Karpas-422 (cell line): Measurements from ENCODE around the gene KRTAP10-8. TPM values are rescaled to one million over a fixed set of nuclear protein-coding genes. Genes with fewer than 3 reads are reported as not detected.
"Not testable (repeated sequence)": the region's sequence is repeated elsewhere in the genome, so short reads cannot be mapped to it uniquely, and the experiment has no call there.

ENCODE experiments used
- DNase-seq: peaks from one replicate; pipeline ENCODE4 v3.0.0-alpha.2; 2015
- H2AFZ ChIP-seq: fragments of 200-600 bp; sonication (generic); 2 replicates; pipeline ENCODE4 v1.6.1; 2014; ENCODE audit warnings: antibody characterized with exemption, low read length, mixed read lengths
- H3K27ac ChIP-seq: fragments of 200-600 bp; sonication (generic); 2 replicates; pipeline ENCODE4 v1.5.1; 2014; ENCODE audit warnings: mild to moderate bottlenecking, low read length, moderate library complexity
- H3K27me3 ChIP-seq: fragments of 200-600 bp; sonication (generic); 2 replicates; pipeline ENCODE4 v1.6.1; 2014; ENCODE audit warnings: low read length, mixed read lengths
- H3K36me3 ChIP-seq: fragments of 200-600 bp; sonication (generic); 2 replicates; pipeline ENCODE4 v1.6.1; 2014; ENCODE audit warnings: low read length, mixed read lengths; ENCODE audit not compliant: insufficient read depth
- H3K4me1 ChIP-seq: fragments of 200-600 bp; sonication (generic); 2 replicates; pipeline ENCODE4 v1.6.1; 2014; ENCODE audit warnings: mild to moderate bottlenecking, low read length, mixed read lengths
- H3K4me2 ChIP-seq: fragments of 200-600 bp; sonication (generic); 2 replicates; pipeline ENCODE4 v1.6.1; 2014; ENCODE audit warnings: low read length, low read depth, mild to moderate bottlenecking; ENCODE audit not compliant: poor library complexity, severe bottlenecking
- H3K4me3 ChIP-seq: fragments of 200-600 bp; sonication (generic); 2 replicates; pipeline ENCODE4 v1.5.1; 2014; ENCODE audit warnings: mild to moderate bottlenecking, antibody characterized with exemption, low read length, mixed read lengths
- H3K79me2 ChIP-seq: fragments of 200-600 bp; sonication (generic); 2 replicates; pipeline ENCODE4 v1.6.1; 2014; ENCODE audit warnings: mild to moderate bottlenecking, low read length, mixed read lengths
- H3K9ac ChIP-seq: fragments of 200-600 bp; sonication (generic); 2 replicates; pipeline ENCODE4 v1.6.0; 2014; ENCODE audit warnings: low read length
- H3K9me2 ChIP-seq: fragments of 200-600 bp; sonication (generic), shearing (Covaris generic); replicated peaks from 2 replicates; pipeline ENCODE4 v1.6.0; 2014; ENCODE audit warnings: mild to moderate bottlenecking, low read length, moderate library complexity; ENCODE audit not compliant: insufficient read depth
- H3K9me3 ChIP-seq: fragments of 300-700, 200-600 bp; sonication (generic); 2 replicates; pipeline ENCODE4 v1.6.1; 2014; ENCODE audit warnings: low read length, mixed read lengths
- H4K20me1 ChIP-seq: fragments of 200-600 bp; sonication (generic); 2 replicates; pipeline ENCODE4 v1.6.1; 2014; ENCODE audit warnings: mild to moderate bottlenecking, antibody characterized with exemption, low read length, low read depth; ENCODE audit not compliant: insufficient read depth
- total RNA-seq: library from RNA; depleted of rRNA; stranded (reverse); fragments of >200 nt; shearing (Covaris generic); gene quantifications from 2 replicates; pipeline ENCODE4 v1.2.3, GENCODE V29; 2014; ENCODE audit warnings: low replicate concordance

KRTAP10-8 gene
- total RNA-seq, 1 experiment from 2014 or later: not detected

GRCh38 chr21:44593598-44594405 is 18.1 kb upstream of the KRTAP10-8 start:
- no peak for DNase-seq
- H3K27me3 ChIP-seq: no peaks in the 10 kb centered on the region

DNA sequence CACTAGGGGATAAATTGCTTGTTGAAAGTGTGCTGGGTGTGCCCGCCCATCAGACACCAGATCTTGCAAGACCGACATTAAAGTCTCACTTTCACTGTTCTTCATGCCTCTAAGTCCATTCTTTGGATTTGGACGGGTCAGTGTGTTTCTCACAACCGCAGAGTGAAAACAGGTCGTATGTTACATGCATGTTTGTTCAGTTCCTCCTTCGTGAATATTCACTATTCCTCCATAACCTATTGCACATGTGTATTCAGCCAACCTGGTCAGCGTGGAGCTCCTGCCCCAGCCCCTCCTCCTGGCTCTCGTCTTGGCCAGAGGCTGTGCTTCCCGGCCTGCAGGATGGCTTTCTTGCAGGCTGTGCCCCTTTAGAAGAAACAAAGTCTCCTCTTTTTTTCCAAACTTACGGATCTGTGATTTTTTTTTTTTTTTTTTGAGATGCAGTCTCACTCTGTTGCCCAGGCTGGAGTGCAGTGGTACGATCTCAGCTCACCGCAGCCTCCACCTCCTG is 17.4 kb upstream of the KRTAP10-8 start:
- Histone ChIP-seq H3K27ac (no peak overlapping the region), H4K20me1 (no peaks in the 10 kb centered on the region), H3K4me3 (no peak overlapping the region), H3K9me3 (no peaks in the 10 kb centered on the region), H3K4me1 (no peaks in the 10 kb centered on the region), H3K9me2 (no peaks in the 10 kb centered on the region), H2AFZ (no peak overlapping the region), H3K27me3 (no peaks in the 10 kb centered on the region), H3K36me3 (no peaks in the 10 kb centered on the region), H3K4me2 (no peak overlapping the region), H3K79me2 (no peaks in the 10 kb centered on the region), H3K9ac (no peak overlapping the region)
- no peak for DNase-seq

More at GRCh38 chr21:44593598-44594405, 18.1 kb upstream of the KRTAP10-8 start:
- no peaks in the 10 kb centered on the region for H3K4me1 ChIP-seq
- H3K4me2 ChIP-seq: no peak overlapping the region
- H2AFZ ChIP-seq: no peak overlapping the region
- H3K9me3 ChIP-seq: no peaks in the 10 kb centered on the region
- H3K36me3 ChIP-seq: no peaks in the 10 kb centered on the region
- H3K4me3 ChIP-seq: no peak overlapping the region
- no peak overlapping the region for H3K9ac ChIP-seq
- H3K79me2 ChIP-seq: no peaks in the 10 kb centered on the region
- H4K20me1 ChIP-seq: no peaks in the 10 kb centered on the region
- no peak overlapping the region for H3K27ac ChIP-seq
- no peaks in the 10 kb centered on the region for H3K9me2 ChIP-seq

DNA sequence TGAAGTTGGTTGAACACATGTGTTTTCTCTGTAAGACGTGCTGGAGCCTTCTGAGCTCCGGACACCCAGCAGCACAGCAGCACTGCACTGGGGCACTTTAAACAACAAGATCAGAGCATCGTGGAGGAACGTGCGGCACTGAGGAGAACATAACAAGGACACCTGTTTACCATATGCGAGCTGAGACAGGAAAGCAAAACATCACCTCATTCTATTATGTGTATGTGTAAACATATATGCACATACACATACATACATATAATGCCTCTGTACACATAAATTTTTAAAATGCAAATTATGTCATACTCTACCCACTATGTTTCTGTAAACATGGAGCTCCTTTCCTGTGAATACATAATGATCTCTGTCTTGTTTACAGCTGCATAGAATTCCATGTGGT is 16.4 kb upstream of the KRTAP10-8 start:
- Histone ChIP-seq H3K4me1 (no peaks in the 10 kb centered on the region), H2AFZ (no peak overlapping the region)

DNA sequence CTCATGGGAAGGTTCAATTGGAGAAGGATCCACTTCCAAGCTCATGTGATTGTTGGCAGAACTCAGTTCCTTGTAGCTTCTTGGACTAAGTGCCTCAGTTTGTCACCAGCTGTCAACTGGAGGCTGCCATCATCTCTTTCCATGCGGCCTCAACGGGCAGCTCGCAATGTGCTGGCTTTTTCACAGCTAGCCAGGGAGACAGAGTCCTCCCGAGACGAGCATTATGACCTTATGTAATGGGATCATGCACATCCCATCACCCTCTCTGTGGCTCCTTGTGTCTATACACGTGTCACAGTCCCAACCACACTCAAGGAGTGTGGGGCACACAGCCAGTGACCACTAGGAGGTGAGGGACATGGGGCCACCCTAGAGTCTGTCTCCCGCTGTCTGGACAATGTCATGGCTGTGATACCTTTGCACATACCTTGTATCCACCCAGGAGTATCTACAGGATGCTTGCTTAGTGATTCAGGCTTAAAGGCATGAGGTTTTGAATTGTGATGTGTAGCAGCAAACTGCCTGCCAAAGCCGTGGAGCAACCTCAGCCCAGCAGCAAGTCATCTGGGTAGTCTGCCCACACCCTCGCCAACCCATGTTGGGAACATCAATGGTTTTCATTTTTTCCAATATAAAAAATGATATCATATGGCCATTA is 15.7 kb upstream of the KRTAP10-8 start:
- H2AFZ ChIP-seq: no peak overlapping the region
- H3K4me1 ChIP-seq: no peaks in the 10 kb centered on the region
- H3K79me2 ChIP-seq: no peaks in the 10 kb centered on the region

More for the DNA sequence above, 16.4 kb upstream of the KRTAP10-8 start:
- Histone ChIP-seq H3K4me2 (no peak overlapping the region), H3K27me3 (no peaks in the 10 kb centered on the region), H3K36me3 (no peaks in the 10 kb centered on the region), H3K27ac (no peak overlapping the region), H4K20me1 (no peaks in the 10 kb centered on the region), H3K9ac (no peak overlapping the region), H3K9me2 (no peaks in the 10 kb centered on the region), H3K4me3 (no peak overlapping the region), H3K79me2 (no peaks in the 10 kb centered on the region), H3K9me3 (no peaks in the 10 kb centered on the region)
- no peak for DNase-seq

GRCh38 chr21:44598061-44598460 is 13.8 kb upstream of the KRTAP10-8 start:
- Histone ChIP-seq H3K27me3 (no peaks in the 10 kb centered on the region), H2AFZ (no peak overlapping the region), H3K79me2 (no peaks in the 10 kb centered on the region), H3K4me2 (no peak overlapping the region), H3K27ac (no peak overlapping the region), H3K4me3 (no peak overlapping the region), H3K9ac (no peak overlapping the region), H4K20me1 (no peaks in the 10 kb centered on the region), H3K9me2 (no peaks in the 10 kb centered on the region), H3K4me1 (no peaks in the 10 kb centered on the region), H3K36me3 (no peaks in the 10 kb centered on the region), H3K9me3 (no peaks in the 10 kb centered on the region)
- DNase-seq: no peak

More for the DNA sequence above, 15.7 kb upstream of the KRTAP10-8 start:
- no peaks in the 10 kb centered on the region for H4K20me1 ChIP-seq
- no peak overlapping the region for H3K27ac ChIP-seq
- no peak overlapping the region for H3K4me3 ChIP-seq
- H3K27me3 ChIP-seq: no peaks in the 10 kb centered on the region
- H3K4me2 ChIP-seq: no peak overlapping the region
- DNase-seq: no peak
- H3K9ac ChIP-seq: no peak overlapping the region
- H3K9me2 ChIP-seq: no peaks in the 10 kb centered on the region
- no peaks in the 10 kb centered on the region for H3K9me3 ChIP-seq
- H3K36me3 ChIP-seq: no peaks in the 10 kb centered on the region

- DNase-seq: no peak
- H3K9ac ChIP-seq: no peak overlapping the region
- H3K27me3 ChIP-seq: no peaks in the 10 kb centered on the region
- no peak overlapping the region for H3K4me2 ChIP-seq
- H3K4me3 ChIP-seq: no peak overlapping the region
- no peak overlapping the region for H2AFZ ChIP-seq
- H4K20me1 ChIP-seq: no peaks in the 10 kb centered on the region
- H3K79me2 ChIP-seq: no peaks in the 10 kb centered on the region
- no peaks in the 10 kb centered on the region for H3K9me2 ChIP-seq
- no peaks in the 10 kb centered on the region for H3K9me3 ChIP-seq
- no peak overlapping the region for H3K27ac ChIP-seq
- no peaks in the 10 kb centered on the region for H3K36me3 ChIP-seq
- H3K4me1 ChIP-seq: no peaks in the 10 kb centered on the region
Measured at GRCh38 chr21:44599264-44600029, 12.4 kb upstream of the KRTAP10-8 start.

GRCh38 chr21:44600118-44600978 is 11.5 kb upstream of the KRTAP10-8 start, which contains the start of gene KRTAP10-7:
TSS of gene KRTAP10-7 (plus strand) at chr21:44600597. CDS start at chr21:44600622, 25 bp downstream.
- not testable (repeated sequence) for H3K27me3 ChIP-seq, H3K4me2 ChIP-seq, H3K79me2 ChIP-seq, H3K27ac ChIP-seq, H3K4me3 ChIP-seq, DNase-seq, H3K9me3 ChIP-seq, H4K20me1 ChIP-seq, H2AFZ ChIP-seq, H3K4me1 ChIP-seq, H3K9me2 ChIP-seq, H3K36me3 ChIP-seq, H3K9ac ChIP-seq
